Body of pancreas (tissue), 4 donors: ENCODE measurements around the gene ARHGEF2. TPM values are rescaled to one million over a fixed set of nuclear protein-coding genes. Genes with fewer than 3 reads are reported as not detected.

Experiments
- ATAC-seq: fragments of 150-250 bp; one replicate; pipeline ENCODE4 v1.9.1; 2016
- DNase-seq, 4 donors: peaks; one replicate each; pipeline ENCODE4 v3.0.0-alpha.2; 2019
- H3K27ac ChIP-seq, 4 donors: fragments of 200-600 bp; sonication (generic); 1 replicate in 3 of 4; 2 replicates in 1 of 4; pipeline versions ENCODE4 v1.5.1 to v1.6.1; 2016 to 2019; ENCODE audit warnings: mild to moderate bottlenecking in 1 of 4, mixed read lengths in 1 of 4, moderate library complexity in 1 of 4
- H3K27me3 ChIP-seq, 2 donors: fragments of 200-600 bp; sonication (generic); one replicate each; pipeline ENCODE4 v1.6.0; 2016; ENCODE audit warnings: mild to moderate bottlenecking in 1 of 2
- H3K36me3 ChIP-seq, 2 donors: fragments of 200-600 bp; sonication (generic); replicated peaks in 1 of 2; 2 replicates each; pipeline ENCODE4 v1.5.1; 2016; ENCODE audit warnings: low read depth in 2 of 2; ENCODE audit not compliant: insufficient read depth in 1 of 2
- H3K4me1 ChIP-seq: fragments of 200-600 bp; sonication (generic); one replicate; pipeline ENCODE4 v1.6.0; 2016
- H3K4me3 ChIP-seq, 2 donors: fragments of 200-600 bp; sonication (generic); 1 replicate in 1 of 2; 2 replicates in 1 of 2; pipeline ENCODE4 v1.5.1; 2016 to 2019
- H3K9me3 ChIP-seq, 3 donors: fragments of 200-600 bp; sonication (generic); 1 replicate in 2 of 3; 2 replicates in 1 of 3; pipeline ENCODE4 v1.5.1; 2016
- POLR2A ChIP-seq, 3 donors: fragments of 450-650 bp; IDR thresholded peaks; one replicate each; pipeline ENCODE4 v1.6.1; 2016; ENCODE audit warnings: antibody characterized with exemption in 3 of 3, mild to moderate bottlenecking in 2 of 3
- WGBS, 2 donors: methylation state at CpG; one replicate each; pipeline ENCODE4 v1.1.5; 2017; 5-methylcytosine and 5-hydroxymethylcytosine counted together
- intact Hi-C: fragments of 100-400 bp; cut with DNase I; formaldehyde crosslinking; loops from one replicate; pipeline ENCODE4 v1.15.1; 2023
- total RNA-seq, 2 donors: library from RNA; depleted of rRNA; stranded (reverse); fragments of >200 nt; gene quantifications; one replicate each; pipeline ENCODE4 v1.1.0, GENCODE V29; 2016
- TF ChIP-seq, protein P1 (sequence below), 7 experiments: fragments of 450-650 bp in 4 of 7; fragments of 200-600 bp in 3 of 7; sonication (generic) in 3 of 7; IDR thresholded peaks; one replicate each; pipeline ENCODE4 v1.5.1; 2016 to 2019; ENCODE audit warnings: antibody characterized with exemption in 7 of 7

Gene ARHGEF2
- total RNA-seq, 2 donors from 2014 or later: 31.9 to 32.6 TPM

GRCh38 chr1:155925506-155925905 is 52.8 kb downstream of the ARHGEF2 start:
- TF ChIP-seq, protein P1, sequence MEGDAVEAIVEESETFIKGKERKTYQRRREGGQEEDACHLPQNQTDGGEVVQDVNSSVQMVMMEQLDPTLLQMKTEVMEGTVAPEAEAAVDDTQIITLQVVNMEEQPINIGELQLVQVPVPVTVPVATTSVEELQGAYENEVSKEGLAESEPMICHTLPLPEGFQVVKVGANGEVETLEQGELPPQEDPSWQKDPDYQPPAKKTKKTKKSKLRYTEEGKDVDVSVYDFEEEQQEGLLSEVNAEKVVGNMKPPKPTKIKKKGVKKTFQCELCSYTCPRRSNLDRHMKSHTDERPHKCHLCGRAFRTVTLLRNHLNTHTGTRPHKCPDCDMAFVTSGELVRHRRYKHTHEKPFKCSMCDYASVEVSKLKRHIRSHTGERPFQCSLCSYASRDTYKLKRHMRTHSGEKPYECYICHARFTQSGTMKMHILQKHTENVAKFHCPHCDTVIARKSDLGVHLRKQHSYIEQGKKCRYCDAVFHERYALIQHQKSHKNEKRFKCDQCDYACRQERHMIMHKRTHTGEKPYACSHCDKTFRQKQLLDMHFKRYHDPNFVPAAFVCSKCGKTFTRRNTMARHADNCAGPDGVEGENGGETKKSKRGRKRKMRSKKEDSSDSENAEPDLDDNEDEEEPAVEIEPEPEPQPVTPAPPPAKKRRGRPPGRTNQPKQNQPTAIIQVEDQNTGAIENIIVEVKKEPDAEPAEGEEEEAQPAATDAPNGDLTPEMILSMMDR (IDR thresholded peaks at IDR 0.05): no peak
- no peak for TF ChIP-seq POLR2A (IDR thresholded peaks at IDR 0.05)
- intact Hi-C loops: no loop called here
- Histone ChIP-seq H3K27me3 (no peaks in the 10 kb centered on the region), H3K4me3 (no peak overlapping the region), H3K4me1 (peaks cover 7% of the 10 kb centered on the region), H3K36me3 (peaks cover 22 to 67% of the 10 kb centered on the region in 2 donors), H3K9me3 (no peaks in the 10 kb centered on the region), H3K27ac (no peak overlapping the region)
- DNase-seq: no peak
- ATAC-seq: no peak
- WGBS, 2 donors: 90 to 93% methylated on average over 2 of the region's 2 CpGs

GRCh38 chr1:155920717-155921116 is 57.6 kb downstream of the ARHGEF2 start:
- H3K36me3 ChIP-seq: peaks cover 30 to 70% of the 10 kb centered on the region in 2 donors
- H3K4me3 ChIP-seq: no peak overlapping the region
- intact Hi-C loops: no loop called here
- H3K27ac ChIP-seq: no peak overlapping the region
- no peak for DNase-seq
- H3K27me3 ChIP-seq: no peaks in the 10 kb centered on the region
- no peak for ATAC-seq
- no peaks in the 10 kb centered on the region for H3K9me3 ChIP-seq
- H3K4me1 ChIP-seq: no peaks in the 10 kb centered on the region
- 84 to 89% methylated on average over 3 of the region's 3 CpGs for WGBS, 2 donors
- TF ChIP-seq, protein P1 (IDR thresholded peaks at IDR 0.05): no peak
- TF ChIP-seq POLR2A (IDR thresholded peaks at IDR 0.05): no peak

DNA sequence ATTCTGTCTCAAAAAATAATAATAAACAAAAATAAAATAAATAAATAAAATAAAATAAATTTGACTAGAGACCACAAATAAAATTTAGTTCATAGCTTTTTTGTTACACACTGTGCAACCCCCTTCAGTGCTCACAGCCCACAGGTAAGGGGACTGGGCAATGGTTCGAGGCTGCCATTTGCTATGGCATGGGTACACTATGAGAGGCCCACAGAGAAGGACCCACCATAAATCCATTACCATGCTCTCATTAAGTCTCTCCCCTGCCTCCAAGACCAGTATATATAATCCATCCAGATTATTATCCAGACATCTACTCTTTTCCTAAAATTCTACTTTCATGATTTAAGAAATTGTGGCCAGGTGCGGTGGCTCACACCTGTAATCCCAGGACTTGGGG is 58.5 kb downstream of the ARHGEF2 start:
- no peak overlapping the region for H3K27ac ChIP-seq
- no peak overlapping the region for H3K4me3 ChIP-seq
- no peaks in the 10 kb centered on the region for H3K9me3 ChIP-seq
- ATAC-seq: no peak
- whole genome bisulfite sequencing, 2 donors: 98% methylated on average over 2 of the region's 2 CpGs
- TF ChIP-seq, protein P1 (IDR thresholded peaks at IDR 0.05): no peak
- no peak for TF ChIP-seq POLR2A (IDR thresholded peaks at IDR 0.05)
- intact Hi-C loops: no loop called here
- no peak for DNase-seq
- H3K4me1 ChIP-seq: no peaks in the 10 kb centered on the region
- no peaks in the 10 kb centered on the region for H3K27me3 ChIP-seq
- peaks cover 24 to 69% of the 10 kb centered on the region in 2 donors for H3K36me3 ChIP-seq

GRCh38 chr1:155918660-155919059 is 59.7 kb downstream of the ARHGEF2 start:
- Histone ChIP-seq H3K9me3 (no peaks in the 10 kb centered on the region), H3K4me1 (no peaks in the 10 kb centered on the region), H3K36me3 (peaks cover 27 to 66% of the 10 kb centered on the region in 2 donors), H3K27me3 (no peaks in the 10 kb centered on the region), H3K4me3 (no peak overlapping the region), H3K27ac (no peak overlapping the region)
- TF ChIP-seq POLR2A (IDR thresholded peaks at IDR 0.05): no peak
- TF ChIP-seq, protein P1 (IDR thresholded peaks at IDR 0.05): no peak
- ATAC-seq: no peak
- DNase-seq: no peak
- 69 to 72% methylated on average over 3 of the region's 3 CpGs for WGBS, 2 donors
- intact Hi-C loops: no loop called here

DNA sequence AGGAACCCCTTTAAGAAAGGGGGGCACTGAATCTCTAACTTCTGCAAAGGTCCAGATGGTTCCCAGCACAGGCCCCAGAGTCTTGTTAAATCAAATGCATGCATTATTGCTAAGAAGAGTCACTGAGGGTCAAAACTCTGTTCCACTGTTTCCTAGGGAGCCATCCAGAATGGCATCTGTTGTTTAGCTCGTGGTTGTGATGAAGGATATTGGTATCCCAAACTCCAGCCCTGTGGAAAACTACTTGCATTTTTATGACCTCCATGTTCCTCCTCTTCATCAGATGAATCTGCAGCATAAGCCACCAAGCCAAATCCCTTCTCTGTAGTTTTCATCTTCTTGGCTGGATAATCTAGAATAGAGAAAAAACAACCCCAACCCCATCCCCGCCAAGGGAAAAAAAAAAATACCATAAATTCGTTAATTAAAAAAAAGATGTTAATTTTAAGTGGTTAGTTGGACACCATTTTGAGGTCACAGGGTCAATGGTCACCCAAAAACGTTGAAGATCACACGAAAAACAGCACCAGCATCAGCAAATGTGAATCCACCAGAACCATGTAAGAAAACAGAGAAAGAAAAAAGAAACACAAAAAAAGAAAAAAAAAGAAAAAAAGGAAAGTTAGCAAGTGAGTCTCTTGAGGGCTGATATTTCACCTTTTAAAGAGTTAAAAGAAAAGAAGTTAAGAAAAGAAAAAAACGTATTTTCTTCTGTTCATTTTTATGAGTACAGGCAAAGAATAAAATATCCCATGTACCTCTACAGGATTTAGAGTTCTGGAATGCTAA is 64.2 kb downstream of the ARHGEF2 start:
- Histone ChIP-seq H3K27ac (no peak overlapping the region), H3K27me3 (no peaks in the 10 kb centered on the region), H3K36me3 (peaks cover 21 to 43% of the 10 kb centered on the region in 2 donors), H3K9me3 (no peaks in the 10 kb centered on the region), H3K4me1 (peaks cover 21% of the 10 kb centered on the region), H3K4me3 (no peak overlapping the region)
- no peak for ATAC-seq
- intact Hi-C loops: no loop called here
- WGBS, 2 donors: 65 to 67% methylated on average over 6 of the region's 6 CpGs
- no peak for TF ChIP-seq POLR2A (IDR thresholded peaks at IDR 0.05)
- TF ChIP-seq, protein P1 (IDR thresholded peaks at IDR 0.05): no peak
- DNase-seq: no peak
